Adrenal gland (tissue), 12 donors: ENCODE data around the gene VSTM1. TPM values are rescaled to one million over a fixed set of nuclear protein-coding genes. Genes with fewer than 3 reads are reported as not detected.

Experiments used
- DNase-seq, 7 donors: peaks; one replicate each; pipeline ENCODE4 v3.0.0-alpha.2; 2019 to 2020
- H3K27ac ChIP-seq, 5 donors: fragments of 200-600 bp; sonication (generic) in 4 of 5; 1 replicate in 3 of 5; 2 replicates in 2 of 5; pipeline versions ENCODE4 v1.5.1 to v1.8.0; 2016 to 2020; ENCODE audit warnings: mild to moderate bottlenecking in 1 of 5
- H3K27me3 ChIP-seq: fragments of 200-600 bp; 2 replicates; pipeline ENCODE4 v1.8.0; 2021
- H3K36me3 ChIP-seq, 2 donors: fragments of 200-600 bp; replicated peaks in 1 of 2; 1 replicate in 1 of 2; 2 replicates in 1 of 2; pipeline versions ENCODE4 v1.5.1 to v1.8.0; 2018 to 2022
- H3K4me1 ChIP-seq, 2 donors: fragments of 200-600 bp; replicated peaks in 1 of 2; 1 replicate in 1 of 2; 2 replicates in 1 of 2; pipeline versions ENCODE4 v1.5.1 to v1.8.0; 2018 to 2021
- H3K4me3 ChIP-seq, 4 donors: fragments of 200-600 bp; sonication (generic) in 3 of 4; one replicate each; pipeline ENCODE4 v1.5.1; 2016 to 2018
- H3K9me3 ChIP-seq, 3 donors: fragments of 200-600 bp; sonication (generic) in 1 of 3; replicated peaks in 1 of 3; 1 replicate in 2 of 3; 2 replicates in 1 of 3; pipeline versions ENCODE4 v1.5.1 to v1.8.0; 2016 to 2021
- POLR2A ChIP-seq, 2 donors: fragments of 450-650 bp; IDR thresholded peaks; one replicate each; pipeline ENCODE4 v1.6.1; 2017; ENCODE audit warnings: antibody characterized with exemption in 2 of 2, mild to moderate bottlenecking in 2 of 2, moderate library complexity in 1 of 2
- WGBS, 4 donors: extraction: QIAGEN DNeasy Blood & Tissue Kit in 2 of 4; methylation state at CpG; one replicate each; pipeline versions ENCODE4 v1.1.5 to v1.1.7; 2013 to 2017; 5-methylcytosine and 5-hydroxymethylcytosine counted together
- intact Hi-C, 2 donors: fragments of 100-400 bp; cut with DNase I; formaldehyde crosslinking; loops; one replicate each; pipeline versions ENCODE4 v1.14.1 to v1.15.0; 2022 to 2023
- polyA plus RNA-seq, 3 donors: library from polyadenylated mRNA; stranded (reverse); fragments of 200-250 nt in 2 of 3; fragments of 350-450 nt in 1 of 3; fragmentation: Illumina TruSeq in 1 of 3; extraction: RNeasy Lipid Tissue Mini Kit (QIAGEN cat#74804) in 1 of 3; gene quantifications; one replicate each; pipeline ENCODE4 v1.2.3, GENCODE V29; 2013 to 2014
- total RNA-seq, 9 donors: library from RNA; depleted of rRNA in 4 of 9; stranded (reverse); fragments of >200 nt in 4 of 9; fragments of 120-200 nt in 1 of 9; fragmentation: NEBNext Ultra II Directional in 1 of 9; extraction: Animal tissue kit (Norgen Biotek cat#: 25700) in 1 of 9; gene quantifications; one replicate each; pipeline versions ENCODE4 v1.1.0 to v1.2.4, GENCODE V29; 2013 to 2023
- TF ChIP-seq, protein P1 (sequence below), 6 experiments: fragments of 450-650 bp in 4 of 6; fragments of 200-600 bp in 2 of 6; sonication (generic) in 1 of 6; IDR thresholded peaks; 1 replicate in 5 of 6; 2 replicates in 1 of 6; pipeline versions ENCODE4 v1.5.1 to v1.8.0; 2016 to 2021; ENCODE audit warnings: antibody characterized with exemption in 6 of 6, mild to moderate bottlenecking in 2 of 6, moderate library complexity in 1 of 6
- donor health status: healthy with polysubstance abuse.
- donor health status: Bipolar disorder and iron deficiency.
- donor health status: DM: yes; HTN: yes; CAD: no.
- donor health status: DM: no; HTN: no; CAD: no.
- donor health status: DM: no; HTN: no; CAD: no.
- donor health status: DM: yes; HTN: yes; CAD: no.

The VSTM1 gene
- total and polyA plus RNA-seq, 12 donors, result 0.83 TPM; not detected in 11

DNA sequence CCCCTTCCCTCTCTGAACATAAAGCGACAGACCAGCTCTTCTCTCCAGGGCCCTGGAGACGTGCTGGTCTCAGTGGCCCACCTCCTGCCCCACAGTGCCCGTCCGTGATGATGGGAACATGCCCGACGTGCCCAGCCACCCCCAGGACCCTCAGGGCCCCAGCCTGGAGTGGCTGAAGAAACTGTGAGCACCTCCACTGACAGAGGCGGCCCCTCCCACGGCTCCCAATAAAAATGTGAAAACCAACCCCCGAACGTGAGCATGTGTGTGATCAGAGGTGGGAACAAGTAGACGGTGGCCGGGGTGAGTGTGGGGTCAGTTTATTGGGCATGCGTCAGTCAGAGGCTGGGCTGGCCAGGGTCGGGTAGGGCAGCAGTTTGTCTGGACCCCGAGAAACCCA lies 43.0 kb upstream of the VSTM1 start:
- H3K4me3 ChIP-seq, result no peak overlapping the region
- peak in 4 of 7 donors; percentile 15 to 49 (median 19) for DNase-seq
- peaks cover 0 to 51% of the 10 kb centered on the region in 2 donors for H3K36me3 ChIP-seq
- peaks cover 0 to 11% of the 10 kb centered on the region in 2 donors for H3K4me1 ChIP-seq
- H3K27ac ChIP-seq, result no peak overlapping the region
- WGBS, 4 donors, result 84 to 87% (median 86%) methylated on average over 15 of the region's 15 CpGs
- TF ChIP-seq, protein P1, sequence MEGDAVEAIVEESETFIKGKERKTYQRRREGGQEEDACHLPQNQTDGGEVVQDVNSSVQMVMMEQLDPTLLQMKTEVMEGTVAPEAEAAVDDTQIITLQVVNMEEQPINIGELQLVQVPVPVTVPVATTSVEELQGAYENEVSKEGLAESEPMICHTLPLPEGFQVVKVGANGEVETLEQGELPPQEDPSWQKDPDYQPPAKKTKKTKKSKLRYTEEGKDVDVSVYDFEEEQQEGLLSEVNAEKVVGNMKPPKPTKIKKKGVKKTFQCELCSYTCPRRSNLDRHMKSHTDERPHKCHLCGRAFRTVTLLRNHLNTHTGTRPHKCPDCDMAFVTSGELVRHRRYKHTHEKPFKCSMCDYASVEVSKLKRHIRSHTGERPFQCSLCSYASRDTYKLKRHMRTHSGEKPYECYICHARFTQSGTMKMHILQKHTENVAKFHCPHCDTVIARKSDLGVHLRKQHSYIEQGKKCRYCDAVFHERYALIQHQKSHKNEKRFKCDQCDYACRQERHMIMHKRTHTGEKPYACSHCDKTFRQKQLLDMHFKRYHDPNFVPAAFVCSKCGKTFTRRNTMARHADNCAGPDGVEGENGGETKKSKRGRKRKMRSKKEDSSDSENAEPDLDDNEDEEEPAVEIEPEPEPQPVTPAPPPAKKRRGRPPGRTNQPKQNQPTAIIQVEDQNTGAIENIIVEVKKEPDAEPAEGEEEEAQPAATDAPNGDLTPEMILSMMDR (IDR thresholded peaks at IDR 0.05), result no peak
- no peak for TF ChIP-seq POLR2A (IDR thresholded peaks at IDR 0.05)
- no peaks in the 10 kb centered on the region for H3K9me3 ChIP-seq
- intact Hi-C loops, result no loop called here
- H3K27me3 ChIP-seq, result no peaks in the 10 kb centered on the region

DNA sequence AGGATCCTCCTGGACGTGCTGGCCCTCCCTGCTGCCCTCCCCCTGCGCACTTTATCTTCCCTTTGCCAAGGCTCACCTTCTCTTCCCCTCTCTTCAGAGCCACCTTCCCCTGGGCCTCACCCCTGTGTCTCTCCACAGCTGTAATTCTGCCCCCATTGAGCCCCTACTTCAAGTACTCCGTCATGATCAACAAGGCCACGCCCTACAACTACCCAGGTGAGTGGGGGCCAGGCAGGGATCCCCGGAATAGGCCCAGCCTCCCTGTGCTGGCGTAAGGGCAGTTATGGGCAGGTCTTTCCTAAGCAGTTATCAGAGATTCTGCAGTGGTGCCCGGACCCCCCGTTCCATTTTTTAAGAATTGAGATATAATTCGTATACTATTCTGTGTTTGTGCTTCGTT lies 42.1 kb upstream of the VSTM1 start:
- Histone ChIP-seq H3K9me3 (no peaks in the 10 kb centered on the region), H3K4me1 (peaks cover 0 to 11% of the 10 kb centered on the region in 2 donors), H3K27me3 (no peaks in the 10 kb centered on the region), H3K36me3 (peaks cover 0 to 47% of the 10 kb centered on the region in 2 donors), H3K4me3 (no peak overlapping the region), H3K27ac (no peak overlapping the region)
- WGBS, 4 donors, result 93 to 97% (median 94%) methylated on average over 10 of the region's 10 CpGs
- peak in 2 of 7 donors; percentile 14 to 50 for DNase-seq
- TF ChIP-seq POLR2A (IDR thresholded peaks at IDR 0.05), result no peak
- TF ChIP-seq, protein P1 (IDR thresholded peaks at IDR 0.05), result no peak
- intact Hi-C loops, result no loop called here

DNA sequence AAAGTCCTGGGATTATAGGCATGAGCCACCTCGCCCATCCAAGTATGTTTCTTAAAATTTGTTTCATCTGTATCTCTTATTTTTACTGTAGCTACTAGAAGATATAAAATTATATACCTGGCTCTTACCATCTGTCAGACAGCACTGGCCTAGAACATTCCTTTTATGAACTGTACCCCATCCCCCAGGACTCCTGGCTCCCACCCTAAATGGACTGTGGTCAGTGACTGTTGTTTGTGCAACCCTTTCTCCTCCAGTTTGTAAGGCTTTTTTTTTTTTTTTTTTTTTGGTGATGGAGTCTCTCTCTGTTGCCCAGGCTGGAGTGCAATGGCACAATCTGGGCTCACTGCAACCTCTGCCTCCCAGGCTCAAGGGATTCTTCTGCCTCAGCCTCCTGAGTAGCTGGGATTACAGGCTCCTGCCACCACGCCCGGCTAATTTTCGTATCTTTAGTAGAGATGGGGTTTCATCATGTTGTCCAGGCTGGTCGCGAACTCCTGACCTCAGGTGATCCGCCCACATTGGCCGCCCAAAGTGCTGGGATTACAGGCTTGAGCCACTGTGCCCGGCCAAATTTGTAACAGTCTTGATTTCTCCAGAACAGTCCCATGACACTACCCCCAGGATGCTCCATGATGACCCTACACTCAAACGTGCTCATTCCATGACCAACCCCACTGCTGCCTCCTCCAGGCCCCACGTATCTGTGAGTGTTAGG lies 41.5 kb upstream of the VSTM1 start:
- Histone ChIP-seq H3K4me1 (peaks cover 0 to 11% of the 10 kb centered on the region in 2 donors), H3K27me3 (no peaks in the 10 kb centered on the region), H3K4me3 (no peak overlapping the region), H3K27ac (no peak overlapping the region), H3K9me3 (no peaks in the 10 kb centered on the region), H3K36me3 (peaks cover 0 to 42% of the 10 kb centered on the region in 2 donors)
- intact Hi-C loops, result no loop called here
- no peak for TF ChIP-seq POLR2A (IDR thresholded peaks at IDR 0.05)
- TF ChIP-seq, protein P1 (IDR thresholded peaks at IDR 0.05), result no peak
- peak in 1 of 7 donors; percentile 45 for DNase-seq
- WGBS, 4 donors, result 84 to 89% (median 87%) methylated on average over 9 to 11 of the region's 11 CpGs

DNA sequence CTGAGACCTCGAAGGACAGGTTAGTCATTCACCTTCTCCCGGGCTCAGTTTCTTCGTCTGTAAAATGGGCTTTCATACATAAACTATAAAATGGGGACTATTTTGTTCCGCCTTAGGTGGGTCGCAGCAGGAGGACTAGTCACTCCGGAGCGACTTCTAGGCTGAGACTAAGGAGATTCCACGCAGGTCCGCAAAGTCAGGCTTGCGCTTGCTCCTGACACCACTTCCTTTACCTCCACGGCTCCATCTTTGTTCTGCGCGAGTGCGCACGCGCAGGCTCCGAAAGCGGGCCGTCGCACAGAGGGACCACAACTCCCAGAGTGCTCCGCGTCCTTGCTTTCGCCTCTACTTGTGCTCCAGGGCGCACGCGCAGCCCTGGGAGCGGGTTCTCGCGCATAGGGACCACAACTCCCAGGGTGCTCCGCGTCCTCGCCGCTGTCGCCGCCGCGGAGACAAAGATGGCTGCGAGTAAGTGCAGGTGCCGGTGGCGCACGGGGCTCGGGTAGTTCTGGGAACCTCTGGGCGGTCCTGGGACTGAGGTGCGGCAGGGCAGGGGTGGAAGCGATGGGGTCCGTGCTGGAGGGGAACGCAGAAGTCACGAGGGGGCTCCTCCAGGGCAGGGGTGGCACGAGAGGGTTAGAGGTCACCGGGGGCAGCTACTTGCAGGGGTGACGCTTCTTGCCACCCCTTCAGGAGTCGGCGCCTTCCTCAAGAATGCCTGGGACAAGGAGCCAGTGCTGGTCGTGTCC lies 38.9 kb upstream of the VSTM1 start, which contains the start of gene NDUFA3:
TSS of gene NDUFA3 (plus strand) at position 435 of the 749 bp plus-strand sequence. CDS start at position 459, 24 bp downstream.
- intact Hi-C loops, result no loop called here
- peak within 1 kb of the TSS; percentile 10 to 89 (median 82) for H3K4me3 ChIP-seq
- TF ChIP-seq, protein P1 (IDR thresholded peaks at IDR 0.05), result no peak
- TF ChIP-seq POLR2A (IDR thresholded peaks at IDR 0.05), result no peak
- peaks cover 0 to 11% of the 10 kb centered on the region in 2 donors for H3K4me1 ChIP-seq
- no peaks in the 10 kb centered on the region for H3K9me3 ChIP-seq
- peak; percentile 97 to 99 (median 98) for DNase-seq
- peaks cover 0 to 17% of the 10 kb centered on the region in 2 donors for H3K36me3 ChIP-seq
- 0 to 2% (median 2%) methylated on average over 14 to 54 of the region's 54 CpGs for WGBS, 4 donors
- no peaks in the 10 kb centered on the region for H3K27me3 ChIP-seq
- H3K27ac ChIP-seq, result peak within 1 kb of the TSS in 3 of 5 donors; percentile 20 to 74 (median 56)
